Fibroblast of lung (primary cell): Measurements from ENCODE around the gene HAUS7.

Experiments
- CTCF ChIP-seq, 2 donors: IDR thresholded peaks in 1 of 2; conservative IDR thresholded peaks in 1 of 2; 1 replicate in 1 of 2; 2 replicates in 1 of 2; pipeline ENCODE4 v1.5.1; 2011 to 2012; ENCODE audit warnings: low read length in 2 of 2, control low read depth in 1 of 2, inconsistent platforms in 1 of 2, low read depth in 1 of 2, mild to moderate bottlenecking in 1 of 2
- EZH2 ChIP-seq: IDR thresholded peaks from 2 replicates; pipeline ENCODE4 v1.5.1; 2012; ENCODE audit warnings: low read length, control low read depth, mild to moderate bottlenecking; ENCODE audit errors: missing control alignments

- no peak for TF ChIP-seq CTCF (conservative IDR thresholded peaks at IDR 0.05 in 1 of 2, IDR thresholded peaks at IDR 0.05 in 1 of 2; ENCODE audit: low read depth in 1 of 2, low read length in 2 of 2)
- no peak for TF ChIP-seq EZH2
These were observed 28.4 kb downstream of the HAUS7 start for GRCh38 chrX:153441981-153442380.
